K562 (cell line): ENCODE results near the gene SIGLEC11. TPM values are rescaled to one million over a fixed set of nuclear protein-coding genes. Genes with fewer than 3 reads are reported as not detected.

Source experiments
- EHMT2 ChIP-seq: fragments of 450-650 bp; IDR thresholded peaks from 2 replicates; pipeline ENCODE4 v1.6.1; 2018; ENCODE audit warnings: antibody characterized with exemption
- HDAC6 ChIP-seq: IDR thresholded peaks from 2 replicates; pipeline ENCODE4 v1.6.1; 2012; ENCODE audit warnings: low read depth, mild to moderate bottlenecking, control low read depth, inconsistent platforms, low read length, moderate library complexity
- JUN ChIP-seq, 2 experiments: sonication (generic) in 1 of 2; formaldehyde crosslinking in 1 of 2; IDR thresholded peaks; 2 replicates each; pipeline versions ENCODE4 v1.6.1 to v1.8.0; 2012 to 2022; ENCODE audit warnings: borderline replicate concordance in 2 of 2, mild to moderate bottlenecking in 2 of 2, improper control_type of control experiment in 1 of 2, low read depth in 1 of 2, low read length in 1 of 2, missing genetic modification reagents in 1 of 2
- MED1 ChIP-seq: sonication (generic); formaldehyde crosslinking; IDR thresholded peaks from 2 replicates; pipeline ENCODE4 v1.8.1; 2023; ENCODE audit warnings: missing genetic modification reagents, borderline replicate concordance
- NR2F6 ChIP-seq: fragments of 450-650 bp; formaldehyde crosslinking; IDR thresholded peaks from 2 replicates; pipeline ENCODE4 v1.4.0; 2020; ENCODE audit warnings: mild to moderate bottlenecking
- SREBF2 ChIP-seq: sonication (generic); formaldehyde crosslinking; IDR thresholded peaks from 2 replicates; pipeline ENCODE4 v1.4.0; 2020; ENCODE audit warnings: mild to moderate bottlenecking, missing genetic modification reagents
- TAF1 ChIP-seq: IDR thresholded peaks from 2 replicates; pipeline ENCODE4 v1.6.1; 2011; ENCODE audit warnings: mild to moderate bottlenecking, low read length, moderate library complexity; ENCODE audit not compliant: insufficient read depth, control insufficient read depth, severe bottlenecking; ENCODE audit errors: extremely low read depth
- ZC3H4 ChIP-seq: sonication (generic); formaldehyde crosslinking; IDR thresholded peaks from 2 replicates; pipeline ENCODE4 v1.9.0; 2021; ENCODE audit warnings: missing genetic modification reagents, borderline replicate concordance
- ZNF224 ChIP-seq: sonication (generic); formaldehyde crosslinking; IDR thresholded peaks from 2 replicates; pipeline ENCODE4 v1.8.0; 2022; ENCODE audit warnings: mild to moderate bottlenecking, missing genetic modification reagents
- ZNF41 ChIP-seq: fragments of 250-450 bp; sonication (Bioruptor Pico); conservative IDR thresholded peaks from 2 replicates; pipeline ENCODE4 v1.4.0; 2020; ENCODE audit warnings: mild to moderate bottlenecking
- ZNF444 ChIP-seq: fragments of 250-450 bp; sonication (Bioruptor Pico); IDR thresholded peaks from 2 replicates; pipeline ENCODE4 v1.4.0; 2020; ENCODE audit warnings: mild to moderate bottlenecking, moderate library complexity
- polyA plus RNA-seq, 8 experiments: library from polyadenylated mRNA; depleted of rRNA in 4 of 8; stranded (reverse) in 5 of 8; unstranded in 3 of 8; fragments of >200 nt; fragmentation: Nextera tagmentation in 2 of 8; fragmentation: Illumina TruSeq in 1 of 8; extraction: Ambion mirVana in 2 of 8; extraction: Trizol in 1 of 8; gene quantifications; 2 replicates each; pipeline versions ENCODE4 v1.2.1 to v1.2.3, GENCODE V29; 2011 to 2014; ENCODE audit warnings: inconsistent platforms in 1 of 8, missing spikeins in 1 of 8
- total RNA-seq, 7 experiments: library from RNA; depleted of rRNA in 6 of 7; stranded (reverse); fragments of >200 nt in 6 of 7; fragmentation: Illumina TruSeq in 2 of 7; extraction: Trizol in 2 of 7; gene quantifications; 2 replicates each; pipeline versions ENCODE4 v1.2.1 to v1.2.3, GENCODE V29; 2011 to 2021; ENCODE audit warnings: low replicate concordance in 1 of 7
- TF ChIP-seq, protein P1 (sequence below): fragments of 250-450 bp; sonication (Bioruptor Pico); IDR thresholded peaks from 2 replicates; pipeline ENCODE4 v1.4.0; 2020
- TF ChIP-seq, protein P2 (sequence below): fragments of 450-650 bp; formaldehyde crosslinking; IDR thresholded peaks from 2 replicates; pipeline ENCODE4 v1.4.0; 2020; ENCODE audit warnings: mild to moderate bottlenecking
- TF ChIP-seq, protein P3 (sequence below): fragments of 250-450 bp; sonication (Bioruptor Pico); IDR thresholded peaks from 2 replicates; pipeline ENCODE4 v1.9.0; 2021; ENCODE audit warnings: mild to moderate bottlenecking
- TF ChIP-seq, protein P4 (sequence below): sonication (generic); formaldehyde crosslinking; IDR thresholded peaks from 2 replicates; pipeline ENCODE4 v1.4.0; 2020; ENCODE audit warnings: mild to moderate bottlenecking, missing genetic modification reagents
- TF ChIP-seq, protein P5 (sequence below): sonication (generic); formaldehyde crosslinking; IDR thresholded peaks from 2 replicates; pipeline ENCODE4 v1.8.0; 2023; ENCODE audit warnings: mild to moderate bottlenecking, missing genetic modification reagents

Gene SIGLEC11
- total and polyA plus RNA-seq, 9 of the 15 experiments (the other 6 are each of a cell fraction or from before 2014, with no cell fraction given): not detected

DNA sequence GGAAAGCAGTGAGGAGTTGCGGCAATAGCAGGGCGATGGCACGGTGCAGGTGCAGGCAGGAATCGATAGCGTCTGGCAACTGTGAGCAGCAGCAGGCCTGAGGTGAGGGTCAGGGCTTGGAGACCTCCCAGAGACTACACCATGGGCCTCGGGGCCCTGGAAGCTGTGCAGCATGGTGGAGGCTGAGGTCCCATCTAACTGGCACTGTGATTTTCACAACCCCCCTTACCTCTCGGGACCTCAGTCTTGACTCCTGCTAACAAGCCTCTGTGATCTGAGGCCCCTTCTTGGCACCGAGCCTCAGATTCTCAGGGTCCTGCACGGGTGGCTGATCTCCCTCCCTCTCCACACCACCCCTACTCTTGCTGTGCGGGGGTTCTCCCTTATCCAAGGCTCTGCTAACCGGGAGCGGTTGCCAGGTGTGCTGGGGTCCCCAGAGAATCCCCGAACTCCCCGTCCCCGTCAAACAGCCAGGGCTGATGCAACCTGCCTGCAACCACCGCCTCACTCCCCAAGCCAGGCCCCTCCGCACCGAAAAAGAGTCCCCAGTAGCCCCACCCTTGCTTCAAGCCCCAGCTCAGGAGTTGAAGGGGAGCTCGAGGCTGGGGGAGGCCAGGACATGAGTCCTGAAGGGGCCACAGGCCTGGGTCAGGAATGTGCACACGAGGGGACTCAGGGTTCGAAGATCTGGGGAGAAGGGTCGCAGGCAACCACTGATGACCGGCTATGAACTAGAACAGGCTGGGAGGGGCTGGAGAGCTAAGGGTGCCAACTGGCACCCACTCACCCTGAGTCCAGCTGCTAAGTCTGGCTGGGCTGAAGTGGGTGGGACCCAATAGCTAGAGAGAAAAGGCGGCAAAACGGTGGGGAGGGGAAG lies 36.7 kb downstream of the SIGLEC11 start (continued):
- TF ChIP-seq, protein P1, sequence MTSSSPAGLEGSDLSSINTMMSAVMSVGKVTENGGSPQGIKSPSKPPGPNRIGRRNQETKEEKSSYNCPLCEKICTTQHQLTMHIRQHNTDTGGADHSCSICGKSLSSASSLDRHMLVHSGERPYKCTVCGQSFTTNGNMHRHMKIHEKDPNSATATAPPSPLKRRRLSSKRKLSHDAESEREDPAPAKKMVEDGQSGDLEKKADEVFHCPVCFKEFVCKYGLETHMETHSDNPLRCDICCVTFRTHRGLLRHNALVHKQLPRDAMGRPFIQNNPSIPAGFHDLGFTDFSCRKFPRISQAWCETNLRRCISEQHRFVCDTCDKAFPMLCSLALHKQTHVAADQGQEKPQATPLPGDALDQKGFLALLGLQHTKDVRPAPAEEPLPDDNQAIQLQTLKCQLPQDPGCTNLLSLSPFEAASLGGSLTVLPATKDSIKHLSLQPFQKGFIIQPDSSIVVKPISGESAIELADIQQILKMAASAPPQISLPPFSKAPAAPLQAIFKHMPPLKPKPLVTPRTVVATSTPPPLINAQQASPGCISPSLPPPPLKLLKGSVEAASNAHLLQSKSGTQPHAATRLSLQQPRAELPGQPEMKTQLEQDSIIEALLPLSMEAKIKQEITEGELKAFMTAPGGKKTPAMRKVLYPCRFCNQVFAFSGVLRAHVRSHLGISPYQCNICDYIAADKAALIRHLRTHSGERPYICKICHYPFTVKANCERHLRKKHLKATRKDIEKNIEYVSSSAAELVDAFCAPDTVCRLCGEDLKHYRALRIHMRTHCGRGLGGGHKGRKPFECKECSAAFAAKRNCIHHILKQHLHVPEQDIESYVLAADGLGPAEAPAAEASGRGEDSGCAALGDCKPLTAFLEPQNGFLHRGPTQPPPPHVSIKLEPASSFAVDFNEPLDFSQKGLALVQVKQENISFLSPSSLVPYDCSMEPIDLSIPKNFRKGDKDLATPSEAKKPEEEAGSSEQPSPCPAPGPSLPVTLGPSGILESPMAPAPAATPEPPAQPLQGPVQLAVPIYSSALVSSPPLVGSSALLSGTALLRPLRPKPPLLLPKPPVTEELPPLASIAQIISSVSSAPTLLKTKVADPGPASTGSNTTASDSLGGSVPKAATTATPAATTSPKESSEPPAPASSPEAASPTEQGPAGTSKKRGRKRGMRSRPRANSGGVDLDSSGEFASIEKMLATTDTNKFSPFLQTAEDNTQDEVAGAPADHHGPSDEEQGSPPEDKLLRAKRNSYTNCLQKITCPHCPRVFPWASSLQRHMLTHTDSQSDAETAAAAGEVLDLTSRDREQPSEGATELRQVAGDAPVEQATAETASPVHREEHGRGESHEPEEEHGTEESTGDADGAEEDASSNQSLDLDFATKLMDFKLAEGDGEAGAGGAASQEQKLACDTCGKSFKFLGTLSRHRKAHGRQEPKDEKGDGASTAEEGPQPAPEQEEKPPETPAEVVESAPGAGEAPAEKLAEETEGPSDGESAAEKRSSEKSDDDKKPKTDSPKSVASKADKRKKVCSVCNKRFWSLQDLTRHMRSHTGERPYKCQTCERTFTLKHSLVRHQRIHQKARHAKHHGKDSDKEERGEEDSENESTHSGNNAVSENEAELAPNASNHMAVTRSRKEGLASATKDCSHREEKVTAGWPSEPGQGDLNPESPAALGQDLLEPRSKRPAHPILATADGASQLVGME (CRISPR knock-in tag): 0 out of 2 replicates have a peak, but pooled peaks have one; percentile 37
- TF ChIP-seq, protein P2, sequence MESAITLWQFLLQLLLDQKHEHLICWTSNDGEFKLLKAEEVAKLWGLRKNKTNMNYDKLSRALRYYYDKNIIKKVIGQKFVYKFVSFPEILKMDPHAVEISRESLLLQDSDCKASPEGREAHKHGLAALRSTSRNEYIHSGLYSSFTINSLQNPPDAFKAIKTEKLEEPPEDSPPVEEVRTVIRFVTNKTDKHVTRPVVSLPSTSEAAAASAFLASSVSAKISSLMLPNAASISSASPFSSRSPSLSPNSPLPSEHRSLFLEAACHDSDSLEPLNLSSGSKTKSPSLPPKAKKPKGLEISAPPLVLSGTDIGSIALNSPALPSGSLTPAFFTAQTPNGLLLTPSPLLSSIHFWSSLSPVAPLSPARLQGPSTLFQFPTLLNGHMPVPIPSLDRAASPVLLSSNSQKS (CRISPR knock-in tag): no peak
- TF ChIP-seq ZNF444 (CRISPR knock-in tag) (peak; percentile 38), ZNF41 (no peak), NR2F6 (CRISPR knock-in tag) (no peak), SREBF2 (CRISPR knock-in tag) (no peak), ZC3H4 (CRISPR knock-in tag) (no peak), HDAC6 (no peak), EHMT2 (no peak), TAF1 (no peak), MED1 (CRISPR knock-in tag) (no peak), ZNF224 (CRISPR knock-in tag) (no peak), JUN (IDR thresholded peaks at IDR 0.05; ENCODE audit: borderline replicate concordance, low read depth, low read length) (peak; percentile 47; the same call in 1 of the 2 replicates), JUN (CRISPR knock-in tag; IDR thresholded peaks at IDR 0.05; ENCODE audit: borderline replicate concordance) (no peak)
- TF ChIP-seq, protein P3, sequence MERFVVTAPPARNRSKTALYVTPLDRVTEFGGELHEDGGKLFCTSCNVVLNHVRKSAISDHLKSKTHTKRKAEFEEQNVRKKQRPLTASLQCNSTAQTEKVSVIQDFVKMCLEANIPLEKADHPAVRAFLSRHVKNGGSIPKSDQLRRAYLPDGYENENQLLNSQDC (CRISPR knock-in tag): no peak
- TF ChIP-seq, protein P4, sequence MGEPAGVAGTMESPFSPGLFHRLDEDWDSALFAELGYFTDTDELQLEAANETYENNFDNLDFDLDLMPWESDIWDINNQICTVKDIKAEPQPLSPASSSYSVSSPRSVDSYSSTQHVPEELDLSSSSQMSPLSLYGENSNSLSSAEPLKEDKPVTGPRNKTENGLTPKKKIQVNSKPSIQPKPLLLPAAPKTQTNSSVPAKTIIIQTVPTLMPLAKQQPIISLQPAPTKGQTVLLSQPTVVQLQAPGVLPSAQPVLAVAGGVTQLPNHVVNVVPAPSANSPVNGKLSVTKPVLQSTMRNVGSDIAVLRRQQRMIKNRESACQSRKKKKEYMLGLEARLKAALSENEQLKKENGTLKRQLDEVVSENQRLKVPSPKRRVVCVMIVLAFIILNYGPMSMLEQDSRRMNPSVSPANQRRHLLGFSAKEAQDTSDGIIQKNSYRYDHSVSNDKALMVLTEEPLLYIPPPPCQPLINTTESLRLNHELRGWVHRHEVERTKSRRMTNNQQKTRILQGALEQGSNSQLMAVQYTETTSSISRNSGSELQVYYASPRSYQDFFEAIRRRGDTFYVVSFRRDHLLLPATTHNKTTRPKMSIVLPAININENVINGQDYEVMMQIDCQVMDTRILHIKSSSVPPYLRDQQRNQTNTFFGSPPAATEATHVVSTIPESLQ (CRISPR knock-in tag): no peak
- TF ChIP-seq, protein P5, sequence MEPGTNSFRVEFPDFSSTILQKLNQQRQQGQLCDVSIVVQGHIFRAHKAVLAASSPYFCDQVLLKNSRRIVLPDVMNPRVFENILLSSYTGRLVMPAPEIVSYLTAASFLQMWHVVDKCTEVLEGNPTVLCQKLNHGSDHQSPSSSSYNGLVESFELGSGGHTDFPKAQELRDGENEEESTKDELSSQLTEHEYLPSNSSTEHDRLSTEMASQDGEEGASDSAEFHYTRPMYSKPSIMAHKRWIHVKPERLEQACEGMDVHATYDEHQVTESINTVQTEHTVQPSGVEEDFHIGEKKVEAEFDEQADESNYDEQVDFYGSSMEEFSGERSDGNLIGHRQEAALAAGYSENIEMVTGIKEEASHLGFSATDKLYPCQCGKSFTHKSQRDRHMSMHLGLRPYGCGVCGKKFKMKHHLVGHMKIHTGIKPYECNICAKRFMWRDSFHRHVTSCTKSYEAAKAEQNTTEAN (CRISPR knock-in tag): no peak
